AG09309 (cell line): ENCODE data around the gene PTPRF.
"Not testable (repeated sequence)": the region's sequence is repeated elsewhere in the genome, so short reads cannot be mapped to it uniquely, and the experiment has no call there.

Experiments used
- DNase-seq: peaks from one replicate; pipeline ENCODE4 v3.0.0-alpha.2; 2010; ENCODE audit warnings: low read depth
- H3K4me3 ChIP-seq: 2 replicates; pipeline ENCODE4 v1.5.1; 2011; ENCODE audit warnings: mild to moderate bottlenecking, low read depth, low read length, moderate library complexity; ENCODE audit not compliant: control insufficient read depth
- CTCF ChIP-seq: IDR thresholded peaks from 2 replicates; pipeline ENCODE4 v1.5.1; 2011; ENCODE audit warnings: mild to moderate bottlenecking, low read depth, low read length, inconsistent platforms; ENCODE audit not compliant: insufficient read depth, control insufficient read depth; ENCODE audit errors: missing control alignments

The PTPRF gene

GRCh38 chr1:43546388-43547100 is 15.9 kb downstream of the PTPRF start:
- no peak for DNase-seq
- no peak overlapping the region for H3K4me3 ChIP-seq
- TF ChIP-seq CTCF = no peak

GRCh38 chr1:43547538-43548072 is 16.9 kb downstream of the PTPRF start:
- no peak for DNase-seq
- TF ChIP-seq CTCF = no peak
- no peak overlapping the region for H3K4me3 ChIP-seq

GRCh38 chr1:43548285-43549271 is 17.9 kb downstream of the PTPRF start:
- H3K4me3 ChIP-seq = no peak overlapping the region
- no peak for DNase-seq
- no peak for TF ChIP-seq CTCF

- DNase-seq, H3K4me3 ChIP-seq: not testable (repeated sequence)
Observed at GRCh38 chr1:43549394-43549793, 18.7 kb downstream of the PTPRF start.

GRCh38 chr1:43549921-43550597 is 19.4 kb downstream of the PTPRF start:
- DNase-seq = no peak
- H3K4me3 ChIP-seq = no peak overlapping the region
- no peak for TF ChIP-seq CTCF

- H3K4me3 ChIP-seq = no peak overlapping the region
- no peak for DNase-seq
Observed at GRCh38 chr1:43550598-43551246, 20.0 kb downstream of the PTPRF start.

More at GRCh38 chr1:43550598-43551246, 20.0 kb downstream of the PTPRF start:
- TF ChIP-seq CTCF = no peak
